Cardiac muscle cell (in vitro differentiated cells and primary cell): Measurements from ENCODE around the gene USH1G. TPM values are rescaled to one million over a fixed set of nuclear protein-coding genes. Genes with fewer than 3 reads are reported as not detected.

ENCODE experiments used
- DNase-seq, 2 donors: peaks; one replicate each; pipeline versions ENCODE4 v3.0.0 to v3.0.0-alpha.2; 2010 to 2017; ENCODE audit warnings: low read depth in 1 of 2, low spot score in 1 of 2
- H3K27ac ChIP-seq: fragments of 200-600 bp; sonication (generic); 2 replicates; pipeline ENCODE4 v1.5.1; 2016
- H3K27me3 ChIP-seq: fragments of 200-600 bp; sonication (generic); 2 replicates; pipeline ENCODE4 v1.6.0; 2016; ENCODE audit warnings: control low read depth
- H3K36me3 ChIP-seq: fragments of 200-600 bp; sonication (generic); 2 replicates; pipeline ENCODE4 v1.5.1; 2016; ENCODE audit warnings: control low read depth
- H3K4me1 ChIP-seq: fragments of 200-600 bp; sonication (generic); 2 replicates; pipeline ENCODE4 v1.8.1; 2017; ENCODE audit warnings: low read depth, mild to moderate bottlenecking, mixed run types
- H3K4me3 ChIP-seq: fragments of 200-600 bp; sonication (generic); 2 replicates; pipeline ENCODE4 v1.5.1; 2016; ENCODE audit warnings: mild to moderate bottlenecking
- H3K9me3 ChIP-seq: fragments of 200-600 bp; sonication (generic); 2 replicates; pipeline ENCODE4 v1.5.1; 2017; ENCODE audit warnings: low read depth, mild to moderate bottlenecking, control low read depth
- CTCF ChIP-seq: IDR thresholded peaks from 2 replicates; pipeline ENCODE4 v1.5.1; 2012; ENCODE audit warnings: low read depth, mild to moderate bottlenecking, low read length
- polyA plus RNA-seq: library from polyadenylated mRNA; unstranded; fragments of >200 nt; fragmentation: Nextera tagmentation; extraction: Ambion mirVana; gene quantifications from 2 replicates; pipeline ENCODE4 v1.2.1, GENCODE V29; 2016
- total RNA-seq: library from RNA; depleted of rRNA; stranded (reverse); fragments of >200 nt; gene quantifications from 2 replicates; pipeline ENCODE4 v1.2.3, GENCODE V29; 2016

The USH1G gene
- total and polyA plus RNA-seq, 2 experiments from 2014 or later, result 1.9 to 4.0 TPM

- Histone ChIP-seq H3K9me3 (no peaks in the 10 kb centered on the region), H3K4me3 (no peak overlapping the region), H3K27me3 (peaks cover 12% of the 10 kb centered on the region), H3K36me3 (no peaks in the 10 kb centered on the region), H3K4me1 (no peaks in the 10 kb centered on the region), H3K27ac (no peak overlapping the region)
- DNase-seq, result no peak
- TF ChIP-seq CTCF, result no peak
These were observed 22.8 kb downstream of the USH1G start for GRCh38 chr17:74900208-74900607.

GRCh38 chr17:74898376-74898946, 24.6 kb downstream of the USH1G start:
- Histone ChIP-seq H3K36me3 (no peaks in the 10 kb centered on the region), H3K27ac (no peak overlapping the region), H3K4me3 (no peak overlapping the region), H3K4me1 (no peaks in the 10 kb centered on the region), H3K27me3 (peaks cover 27% of the 10 kb centered on the region), H3K9me3 (no peaks in the 10 kb centered on the region)
- no peak for DNase-seq
- TF ChIP-seq CTCF, result no peak

GRCh38 chr17:74893936-74894671, 29.0 kb downstream of the USH1G start:
- Histone ChIP-seq H3K4me1 (no peaks in the 10 kb centered on the region), H3K27ac (no peak overlapping the region), H3K27me3 (peaks cover 37% of the 10 kb centered on the region), H3K36me3 (no peaks in the 10 kb centered on the region), H3K9me3 (no peaks in the 10 kb centered on the region), H3K4me3 (peak overlapping the region; percentile 29)
- no peak for TF ChIP-seq CTCF
- no peak for DNase-seq

- Histone ChIP-seq H3K27ac (no peak within 1 kb of the TSS), H3K4me1 (no peaks in the 10 kb centered on the region), H3K9me3 (no peaks in the 10 kb centered on the region), H3K36me3 (no peaks in the 10 kb centered on the region), H3K27me3 (peaks cover 37% of the 10 kb centered on the region), H3K4me3 (peak within 1 kb of the TSS; percentile 29)
- no peak for DNase-seq
- no peak for TF ChIP-seq CTCF
These were observed 29.8 kb downstream of the USH1G start, which contains the start of gene FADS6 for GRCh38 chr17:74892974-74893911. TSS of gene FADS6 (minus strand) at chr17:74893633. CDS start at chr17:74893595, 38 bp downstream.

- Histone ChIP-seq H3K27me3 (peaks cover 37% of the 10 kb centered on the region), H3K27ac (no peak overlapping the region), H3K36me3 (no peaks in the 10 kb centered on the region), H3K4me1 (no peaks in the 10 kb centered on the region), H3K4me3 (no peak overlapping the region), H3K9me3 (no peaks in the 10 kb centered on the region)
- DNase-seq, result no peak
- TF ChIP-seq CTCF, result no peak
These were observed 30.8 kb downstream of the USH1G start for GRCh38 chr17:74892013-74892841.
